Measurements from ENCODE around the gene TMA16. TPM values are rescaled to one million over a fixed set of nuclear protein-coding genes. Genes with fewer than 3 reads are reported as not detected.

The TMA16 gene
- total RNA-seq, 1 donor from 2014 or later = 43.4 TPM

DNA sequence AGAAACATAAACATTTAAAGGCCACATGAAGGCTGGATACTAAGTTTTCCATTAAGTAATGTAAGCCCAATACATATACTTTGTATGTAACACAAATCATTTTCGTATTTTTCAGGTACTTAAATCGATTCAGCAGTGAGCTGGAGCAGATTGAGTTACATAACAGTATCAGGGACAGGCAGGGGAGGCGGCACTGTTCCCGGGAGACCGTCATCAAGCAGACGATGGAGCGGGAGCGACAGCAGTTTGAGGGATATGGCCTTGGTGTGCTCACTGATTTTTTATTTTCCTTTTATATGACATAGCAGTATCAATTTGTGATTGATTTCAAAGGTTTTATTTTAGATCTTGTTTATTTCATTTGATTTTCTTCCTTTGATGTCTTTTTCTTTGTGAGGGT lies 20.7 kb downstream of the TMA16 start:
- no peaks in the 10 kb centered on the region for H3K27me3 ChIP-seq (ENCODE audit: control insufficient read depth, insufficient read depth, low read length)
- DNase-seq (ENCODE audit: low read depth) = no peak
- no peak overlapping the region for H3K4me3 ChIP-seq (ENCODE audit: low read depth, low read length)
- FAIRE-seq = no peak
- peaks cover 9% of the 10 kb centered on the region for H3K36me3 ChIP-seq (ENCODE audit: control insufficient read depth, insufficient read depth, low read length)
- TF ChIP-seq CTCF (IDR thresholded peaks at IDR 0.05; ENCODE audit: insufficient read depth, low read length, severe bottlenecking) = no peak

DNA sequence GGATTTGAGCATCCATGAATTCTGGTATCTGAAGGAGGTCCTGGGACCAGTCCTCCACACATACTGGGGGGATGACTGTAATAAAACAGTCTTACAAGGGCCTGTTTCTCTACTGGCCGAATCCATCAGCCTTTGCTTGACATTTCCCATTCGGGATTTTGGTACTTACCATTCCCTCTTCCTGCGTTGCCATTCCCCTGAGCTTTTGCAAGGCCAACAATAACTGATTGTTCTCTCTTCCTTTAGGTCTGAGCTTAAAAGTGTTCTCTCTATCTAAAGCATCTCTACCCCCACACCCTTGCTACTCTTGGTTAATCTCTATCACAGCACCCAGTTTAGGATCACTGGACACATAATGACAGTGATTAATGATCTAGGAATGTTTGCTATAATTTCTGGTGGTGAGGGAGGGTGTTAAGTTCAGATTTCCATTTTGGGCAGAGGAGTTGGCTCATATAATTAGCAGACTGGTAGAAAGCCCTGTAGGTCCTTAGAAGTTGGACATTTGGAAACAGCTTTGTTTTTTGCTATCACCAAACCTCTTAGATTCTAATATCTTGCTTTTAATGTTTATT lies 29.4 kb downstream of the TMA16 start:
- peaks cover 7% of the 10 kb centered on the region for H3K36me3 ChIP-seq (ENCODE audit: control insufficient read depth, insufficient read depth, low read length)
- FAIRE-seq = no peak
- no peak overlapping the region for H3K4me3 ChIP-seq (ENCODE audit: low read depth, low read length)

GRCh38 chr4:163525982-163526381 lies 31.5 kb downstream of the TMA16 start:
- no peak for FAIRE-seq
- Histone ChIP-seq H3K4me3 (ENCODE audit: low read depth, low read length) (no peak overlapping the region), H3K36me3 (ENCODE audit: control insufficient read depth, insufficient read depth, low read length) (peaks cover 7% of the 10 kb centered on the region)

More for the DNA sequence above, 29.4 kb downstream of the TMA16 start:
- no peaks in the 10 kb centered on the region for H3K27me3 ChIP-seq (ENCODE audit: control insufficient read depth, insufficient read depth, low read length)
- TF ChIP-seq CTCF (IDR thresholded peaks at IDR 0.05; ENCODE audit: insufficient read depth, low read length, severe bottlenecking) = no peak
- peak; percentile 20 for DNase-seq (ENCODE audit: low read depth)

GRCh38 chr4:163527172-163527571 lies 32.7 kb downstream of the TMA16 start:
- peak; percentile 74 for DNase-seq (ENCODE audit: low read depth)
- no peaks in the 10 kb centered on the region for H3K27me3 ChIP-seq (ENCODE audit: control insufficient read depth, insufficient read depth, low read length)
- FAIRE-seq = no peak
- H3K4me3 ChIP-seq (ENCODE audit: low read depth, low read length) = no peak overlapping the region
- TF ChIP-seq CTCF (IDR thresholded peaks at IDR 0.05; ENCODE audit: insufficient read depth, low read length, severe bottlenecking) = no peak
- peaks cover 7% of the 10 kb centered on the region for H3K36me3 ChIP-seq (ENCODE audit: control insufficient read depth, insufficient read depth, low read length)

More at GRCh38 chr4:163525982-163526381, 31.5 kb downstream of the TMA16 start:
- no peaks in the 10 kb centered on the region for H3K27me3 ChIP-seq (ENCODE audit: control insufficient read depth, insufficient read depth, low read length)
- no peak for TF ChIP-seq CTCF (IDR thresholded peaks at IDR 0.05; ENCODE audit: insufficient read depth, low read length, severe bottlenecking)
- DNase-seq (ENCODE audit: low read depth) = no peak

DNA sequence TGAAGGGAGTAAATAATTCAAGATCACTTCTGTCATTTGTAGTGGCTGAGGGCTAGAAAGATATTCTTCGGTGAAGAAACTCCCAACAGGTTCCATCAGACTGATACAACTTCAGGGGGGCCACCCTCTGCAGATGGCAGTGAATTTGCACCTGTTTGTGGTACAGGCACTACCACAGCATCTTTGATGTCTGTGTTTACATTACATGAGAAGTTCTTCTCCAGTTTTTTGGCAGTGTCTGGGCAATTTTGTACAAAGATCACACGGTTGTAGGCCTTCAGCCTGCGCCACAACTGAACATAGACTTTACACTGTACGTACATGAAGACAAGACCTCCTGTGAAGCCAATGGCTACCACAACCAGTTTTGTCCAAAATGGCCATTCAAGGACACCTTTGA lies 34.2 kb downstream of the TMA16 start:
- TF ChIP-seq CTCF (IDR thresholded peaks at IDR 0.05; ENCODE audit: insufficient read depth, low read length, severe bottlenecking) = no peak
- no peak for FAIRE-seq
- H3K36me3 ChIP-seq (ENCODE audit: control insufficient read depth, insufficient read depth, low read length) = peaks cover 6% of the 10 kb centered on the region
- H3K4me3 ChIP-seq (ENCODE audit: low read depth, low read length) = no peak overlapping the region
- H3K27me3 ChIP-seq (ENCODE audit: control insufficient read depth, insufficient read depth, low read length) = no peaks in the 10 kb centered on the region
- no peak for DNase-seq (ENCODE audit: low read depth)

DNA sequence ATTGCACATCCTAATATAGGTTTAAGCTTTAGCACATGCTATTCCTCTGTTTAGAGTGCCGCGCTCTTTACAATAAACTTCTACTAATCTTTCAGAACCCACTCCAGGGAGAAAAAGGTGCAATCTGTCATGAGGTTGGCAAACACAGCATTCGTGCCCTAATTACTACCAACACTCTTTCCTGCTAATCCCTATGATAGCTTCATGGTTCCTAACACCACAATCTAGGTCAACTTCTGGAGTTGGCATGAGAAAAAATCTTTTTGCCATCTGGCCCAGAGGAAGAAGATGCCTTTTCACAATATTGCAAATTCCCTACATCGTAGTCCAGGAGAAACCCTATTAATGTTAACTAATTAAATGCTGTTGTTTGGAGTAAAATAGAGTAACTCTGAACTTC lies 39.6 kb downstream of the TMA16 start:
- DNase-seq (ENCODE audit: low read depth) = no peak
- no peak overlapping the region for H3K4me3 ChIP-seq (ENCODE audit: low read depth, low read length)
- H3K36me3 ChIP-seq (ENCODE audit: control insufficient read depth, insufficient read depth, low read length) = no peaks in the 10 kb centered on the region
- no peak for FAIRE-seq
- no peak for TF ChIP-seq CTCF (IDR thresholded peaks at IDR 0.05; ENCODE audit: insufficient read depth, low read length, severe bottlenecking)
- H3K27me3 ChIP-seq (ENCODE audit: control insufficient read depth, insufficient read depth, low read length) = no peaks in the 10 kb centered on the region

Measured in bronchial epithelial cell (primary cell).